GM13977 (cell line): ENCODE measurements around the gene PTPN3.
"Not testable (repeated sequence)": the region's sequence is repeated elsewhere in the genome, so short reads cannot be mapped to it uniquely, and the experiment has no call there.

Source experiments
- DNase-seq: peaks from one replicate; pipeline ENCODE4 v3.0.0; 2012; ENCODE audit warnings: low spot score
- in situ Hi-C: fragments of 300-500 bp; cut with MboI; formaldehyde crosslinking; loops from one replicate; pipeline ENCODE4 v1.12.0; 2022; ENCODE audit warnings: low sequenced_read_pairs, low pct_unique_long_range_greater_than_20kb, mixed read lengths, inconsistent platforms; ENCODE audit not compliant: unreplicated experiment
- TF ChIP-seq, protein P1 (sequence below): IDR thresholded peaks from 2 replicates; pipeline ENCODE4 v1.5.1; 2012; ENCODE audit warnings: mild to moderate bottlenecking, control low read depth; ENCODE audit not compliant: insufficient read depth; ENCODE audit errors: extremely low read depth, missing control alignments

The PTPN3 gene

GRCh38 chr9:109535365-109535764, 37.3 kb upstream of the PTPN3 start:
- DNase-seq = no peak
- in situ Hi-C loops = no loop called here
- TF ChIP-seq, protein P1, sequence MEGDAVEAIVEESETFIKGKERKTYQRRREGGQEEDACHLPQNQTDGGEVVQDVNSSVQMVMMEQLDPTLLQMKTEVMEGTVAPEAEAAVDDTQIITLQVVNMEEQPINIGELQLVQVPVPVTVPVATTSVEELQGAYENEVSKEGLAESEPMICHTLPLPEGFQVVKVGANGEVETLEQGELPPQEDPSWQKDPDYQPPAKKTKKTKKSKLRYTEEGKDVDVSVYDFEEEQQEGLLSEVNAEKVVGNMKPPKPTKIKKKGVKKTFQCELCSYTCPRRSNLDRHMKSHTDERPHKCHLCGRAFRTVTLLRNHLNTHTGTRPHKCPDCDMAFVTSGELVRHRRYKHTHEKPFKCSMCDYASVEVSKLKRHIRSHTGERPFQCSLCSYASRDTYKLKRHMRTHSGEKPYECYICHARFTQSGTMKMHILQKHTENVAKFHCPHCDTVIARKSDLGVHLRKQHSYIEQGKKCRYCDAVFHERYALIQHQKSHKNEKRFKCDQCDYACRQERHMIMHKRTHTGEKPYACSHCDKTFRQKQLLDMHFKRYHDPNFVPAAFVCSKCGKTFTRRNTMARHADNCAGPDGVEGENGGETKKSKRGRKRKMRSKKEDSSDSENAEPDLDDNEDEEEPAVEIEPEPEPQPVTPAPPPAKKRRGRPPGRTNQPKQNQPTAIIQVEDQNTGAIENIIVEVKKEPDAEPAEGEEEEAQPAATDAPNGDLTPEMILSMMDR = no peak

- TF ChIP-seq, protein P1 = no peak
- DNase-seq = no peak
- in situ Hi-C loops = no loop called here
Observed at GRCh38 chr9:109534151-109534550, 36.0 kb upstream of the PTPN3 start.

- DNase-seq, in situ Hi-C loops: not testable (repeated sequence)
Observed at GRCh38 chr9:109532652-109533051, 34.5 kb upstream of the PTPN3 start.

DNA sequence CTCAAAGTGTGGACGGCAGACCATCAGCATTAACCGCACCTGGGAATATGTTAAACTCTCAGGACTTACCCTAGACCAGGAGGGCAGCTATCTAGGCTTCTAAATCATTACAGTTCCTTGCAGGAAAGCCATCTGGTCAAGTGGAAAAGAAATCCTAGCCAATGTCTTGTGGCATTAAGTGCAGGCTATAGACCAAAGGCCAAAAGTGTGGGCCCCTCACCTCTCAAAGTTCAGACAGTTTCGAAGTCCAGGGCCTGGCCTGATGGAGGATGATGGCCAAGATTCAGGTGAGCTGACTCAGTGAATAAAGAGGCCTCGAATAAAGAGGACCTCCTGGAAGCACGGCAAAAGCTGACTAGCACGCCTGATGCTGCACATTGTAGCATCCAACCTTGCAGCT, 24.0 kb upstream of the PTPN3 start:
- TF ChIP-seq, protein P1 = no peak
- in situ Hi-C loops = no loop called here
- DNase-seq = no peak

GRCh38 chr9:109520475-109521132, 22.5 kb upstream of the PTPN3 start:
- TF ChIP-seq, protein P1 = peak; percentile 95
- in situ Hi-C loops = no loop called here
- DNase-seq = peak; percentile 71

DNA sequence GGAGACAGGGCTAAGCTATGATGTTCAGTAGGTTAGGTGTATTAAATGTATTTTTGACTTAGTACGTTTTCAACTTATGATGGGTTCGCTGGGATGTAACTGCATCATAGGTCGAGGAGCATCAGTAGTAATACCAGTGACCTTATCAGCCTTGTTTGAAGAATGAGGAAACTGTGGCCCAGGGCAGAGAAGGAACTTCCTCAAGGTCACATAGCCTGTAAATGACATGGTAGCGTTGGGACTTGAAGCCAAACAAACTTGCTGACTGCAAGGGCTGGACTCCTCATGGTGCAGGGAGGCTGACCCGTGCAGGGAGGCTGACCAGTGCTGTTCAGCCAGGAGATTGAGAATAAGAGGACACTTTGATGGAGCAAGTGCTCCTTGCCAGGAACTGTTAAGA, 21.3 kb upstream of the PTPN3 start:
- in situ Hi-C loops = no loop called here

DNA sequence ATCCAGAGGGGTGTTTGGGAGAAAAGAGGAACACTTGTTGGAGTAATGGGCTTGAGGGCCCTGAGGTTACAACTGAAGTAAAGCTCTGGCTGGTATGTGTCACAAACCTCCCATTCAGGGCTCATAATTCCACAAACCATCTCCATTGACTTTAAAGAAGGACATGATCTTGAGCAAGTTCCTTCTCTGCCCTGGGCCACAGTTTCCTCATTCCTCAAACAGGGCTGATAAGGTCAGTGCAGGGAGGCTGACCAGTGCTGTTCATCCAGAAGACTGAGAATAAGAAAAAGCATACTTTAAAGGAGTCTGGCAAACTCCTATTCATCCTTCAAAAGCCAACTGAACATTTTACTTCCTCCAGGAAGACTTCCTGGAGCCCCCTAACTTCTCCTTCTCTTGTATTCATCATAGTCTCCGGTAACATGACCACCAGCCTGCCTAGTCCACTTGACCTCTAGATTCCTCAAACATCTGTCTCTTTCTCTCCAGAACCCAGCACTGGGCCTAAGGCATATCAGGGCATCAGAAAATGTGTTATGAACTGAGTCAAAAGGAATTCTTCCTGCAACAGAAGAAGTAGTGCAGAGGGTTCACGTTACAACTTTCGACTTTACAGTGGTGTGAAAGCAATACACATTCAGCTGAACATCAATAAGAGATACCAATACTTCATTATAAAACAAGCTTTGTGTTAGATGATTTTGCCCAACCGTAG, 20.7 kb upstream of the PTPN3 start:
- DNase-seq = no peak
- TF ChIP-seq, protein P1 = no peak
- in situ Hi-C loops = no loop called here

More for the DNA sequence above, 21.3 kb upstream of the PTPN3 start:
- TF ChIP-seq, protein P1 = no peak
- DNase-seq = no peak
